Brain microvascular endothelial cell (primary cell): Measurements from ENCODE around the gene AFM.

Source experiments
- DNase-seq: peaks from one replicate; pipeline ENCODE4 v3.0.0-alpha.2; 2020
- H3K27ac ChIP-seq: fragments of 250-450 bp; sonication (Bioruptor Pico); 2 replicates; pipeline ENCODE4 v1.5.1; 2020; ENCODE audit warnings: mild to moderate bottlenecking, moderate library complexity
- H3K27me3 ChIP-seq: fragments of 250-450 bp; sonication (Bioruptor Pico); replicated peaks from 2 replicates; pipeline ENCODE4 v1.5.1; 2020; ENCODE audit warnings: mild to moderate bottlenecking
- H3K36me3 ChIP-seq: fragments of 250-450 bp; sonication (Bioruptor Pico); replicated peaks from 2 replicates; pipeline ENCODE4 v1.5.1; 2020; ENCODE audit warnings: mild to moderate bottlenecking
- H3K4me3 ChIP-seq: 2 replicates; pipeline ENCODE4 v1.5.1; 2011; ENCODE audit warnings: low read depth, mild to moderate bottlenecking, control low read depth, low read length, moderate library complexity
- in situ Hi-C: cut with HindIII; loops from 2 replicates; pipeline ENCODE4 v1.10.0; 2017; ENCODE audit warnings: low sequenced_read_pairs, low pct_ligation_motif_present
- TF ChIP-seq, protein P1 (sequence below): IDR thresholded peaks from 2 replicates; pipeline ENCODE4 v1.5.1; 2011; ENCODE audit warnings: low read depth, mild to moderate bottlenecking, moderate library complexity, low read length, control low read depth, inconsistent platforms; ENCODE audit errors: missing control alignments

The AFM gene

DNA sequence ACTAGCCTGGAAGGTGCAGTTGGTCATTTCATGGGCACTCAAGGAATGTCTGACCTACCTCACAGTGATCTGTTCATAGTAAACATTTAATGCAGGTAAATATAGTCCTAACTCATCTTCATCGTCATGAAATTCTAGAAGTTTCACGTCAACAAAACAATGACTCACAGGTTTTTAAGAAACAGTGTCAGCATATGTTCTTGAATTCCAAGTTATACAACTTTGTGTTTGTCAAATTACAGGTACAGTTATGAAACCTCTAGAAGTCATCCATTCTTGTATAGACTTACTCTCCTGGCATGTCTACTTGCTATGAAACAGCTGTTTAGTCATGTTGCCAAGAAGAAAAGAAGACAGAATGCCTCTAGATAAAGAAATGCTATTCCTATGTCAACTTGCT is 46.6 kb downstream of the AFM start:
- Histone ChIP-seq H3K27me3 (no peaks in the 10 kb centered on the region), H3K27ac (no peak overlapping the region), H3K36me3 (no peaks in the 10 kb centered on the region), H3K4me3 (no peak overlapping the region)
- no peak for DNase-seq
- in situ Hi-C loops: no loop called here
- TF ChIP-seq, protein P1, sequence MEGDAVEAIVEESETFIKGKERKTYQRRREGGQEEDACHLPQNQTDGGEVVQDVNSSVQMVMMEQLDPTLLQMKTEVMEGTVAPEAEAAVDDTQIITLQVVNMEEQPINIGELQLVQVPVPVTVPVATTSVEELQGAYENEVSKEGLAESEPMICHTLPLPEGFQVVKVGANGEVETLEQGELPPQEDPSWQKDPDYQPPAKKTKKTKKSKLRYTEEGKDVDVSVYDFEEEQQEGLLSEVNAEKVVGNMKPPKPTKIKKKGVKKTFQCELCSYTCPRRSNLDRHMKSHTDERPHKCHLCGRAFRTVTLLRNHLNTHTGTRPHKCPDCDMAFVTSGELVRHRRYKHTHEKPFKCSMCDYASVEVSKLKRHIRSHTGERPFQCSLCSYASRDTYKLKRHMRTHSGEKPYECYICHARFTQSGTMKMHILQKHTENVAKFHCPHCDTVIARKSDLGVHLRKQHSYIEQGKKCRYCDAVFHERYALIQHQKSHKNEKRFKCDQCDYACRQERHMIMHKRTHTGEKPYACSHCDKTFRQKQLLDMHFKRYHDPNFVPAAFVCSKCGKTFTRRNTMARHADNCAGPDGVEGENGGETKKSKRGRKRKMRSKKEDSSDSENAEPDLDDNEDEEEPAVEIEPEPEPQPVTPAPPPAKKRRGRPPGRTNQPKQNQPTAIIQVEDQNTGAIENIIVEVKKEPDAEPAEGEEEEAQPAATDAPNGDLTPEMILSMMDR: no peak

DNA sequence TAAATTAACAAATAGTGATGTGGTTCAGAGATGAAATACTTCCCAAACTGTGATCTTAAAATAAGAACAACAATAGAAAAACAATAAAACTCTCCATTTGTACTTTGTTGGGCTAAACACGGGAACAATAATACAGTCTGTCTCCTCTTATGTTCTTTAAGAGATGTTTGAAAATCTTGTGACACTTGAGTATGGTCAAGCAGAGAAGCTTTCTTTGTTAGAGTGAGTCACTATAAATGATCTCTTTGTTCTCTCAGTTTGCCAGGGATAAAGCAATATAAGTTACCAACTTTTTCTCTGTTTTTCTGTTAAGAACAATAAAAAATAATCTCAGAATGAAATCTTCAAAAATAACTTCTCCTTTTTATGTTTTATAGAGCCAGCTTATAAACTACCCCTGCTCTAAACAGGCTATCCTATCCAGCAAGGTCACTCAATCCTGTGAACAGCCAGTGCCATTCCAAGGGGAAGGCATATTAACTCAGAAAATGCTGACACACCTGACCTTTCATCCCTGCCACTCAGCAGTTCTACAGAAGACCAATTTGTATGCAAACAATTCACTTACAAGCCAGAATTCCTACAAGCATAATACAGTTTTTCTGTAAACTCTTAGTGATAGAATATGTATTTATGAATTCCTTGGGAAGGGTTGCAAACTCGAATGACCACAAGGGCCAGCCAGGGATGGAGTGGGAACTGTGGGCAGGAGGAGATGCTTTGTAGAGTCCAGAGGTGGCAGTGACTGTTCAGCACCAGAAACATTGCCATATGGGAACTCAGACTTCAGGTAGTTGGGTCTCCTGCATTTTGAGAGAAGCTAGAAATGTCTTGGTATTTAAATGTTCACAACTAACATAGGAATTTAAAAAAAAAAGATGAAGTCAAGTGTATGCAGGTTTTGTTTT is 52.2 kb downstream of the AFM start:
- TF ChIP-seq, protein P1: no peak

DNA sequence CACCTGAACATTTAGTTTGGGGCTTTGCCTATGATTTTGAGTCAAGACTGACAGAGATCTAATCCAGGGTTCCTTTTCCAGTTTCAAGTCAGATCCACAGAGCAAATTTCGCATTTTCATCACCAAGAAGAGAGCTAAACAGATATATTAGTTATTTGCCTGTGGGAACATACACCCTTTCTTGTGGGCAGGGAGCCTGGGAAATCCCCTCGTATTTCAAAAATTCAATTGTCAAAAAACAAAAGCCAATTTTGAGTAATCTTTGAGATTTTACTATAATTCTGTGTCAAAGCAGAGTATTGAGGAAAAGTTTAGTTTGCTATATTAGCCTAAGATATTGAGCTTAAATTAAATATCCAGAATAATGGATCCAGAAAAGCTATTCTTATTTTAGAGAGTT is 56.6 kb downstream of the AFM start:
- H3K36me3 ChIP-seq: no peaks in the 10 kb centered on the region
- TF ChIP-seq, protein P1: no peak
- H3K27me3 ChIP-seq: no peaks in the 10 kb centered on the region
- DNase-seq: no peak
- no peak overlapping the region for H3K4me3 ChIP-seq
- no peak overlapping the region for H3K27ac ChIP-seq
- in situ Hi-C loops: no loop called here

More for the DNA sequence above, 52.2 kb downstream of the AFM start:
- no peak overlapping the region for H3K27ac ChIP-seq
- no peak overlapping the region for H3K4me3 ChIP-seq
- no peaks in the 10 kb centered on the region for H3K36me3 ChIP-seq
- in situ Hi-C loops: no loop called here
- no peaks in the 10 kb centered on the region for H3K27me3 ChIP-seq
- no peak for DNase-seq

DNA sequence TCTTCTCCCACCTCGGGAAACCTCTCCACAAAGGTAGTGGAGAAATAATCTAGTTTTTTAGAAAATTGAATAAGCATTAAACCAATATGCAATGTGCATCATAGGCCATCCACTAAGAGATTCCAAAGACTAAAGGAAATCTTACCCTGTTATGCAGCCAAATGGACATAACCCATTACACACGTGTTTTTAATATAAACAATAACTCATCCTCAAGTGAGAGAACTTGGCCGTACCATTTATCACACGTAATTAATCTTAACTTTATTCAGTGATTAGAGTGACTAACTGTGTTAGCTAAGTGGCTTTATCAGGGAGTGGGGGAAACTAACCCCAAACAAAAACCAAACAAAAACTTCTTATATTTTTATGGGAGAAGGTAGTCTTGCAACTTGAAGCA is 57.8 kb downstream of the AFM start:
- TF ChIP-seq, protein P1: no peak
- no peaks in the 10 kb centered on the region for H3K36me3 ChIP-seq

DNA sequence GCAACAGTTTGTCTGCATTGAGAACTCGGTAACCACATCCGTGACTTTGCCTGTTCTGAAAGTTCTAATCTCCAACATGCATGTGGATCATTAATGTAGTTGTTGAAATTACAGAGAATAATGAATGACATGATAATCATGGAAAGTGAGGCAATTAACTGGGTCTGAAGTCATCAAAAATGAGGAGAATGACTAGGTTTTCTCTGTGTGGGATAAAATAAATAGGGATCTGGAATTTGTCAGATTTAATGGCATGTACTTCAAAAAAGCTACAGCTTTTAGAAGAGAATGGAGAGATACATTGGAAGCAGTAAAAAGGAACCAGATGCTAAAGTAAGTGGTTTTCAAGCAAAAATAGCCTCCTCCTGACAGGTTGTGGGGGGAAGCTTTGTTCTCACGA is 59.3 kb downstream of the AFM start:
- H3K4me3 ChIP-seq: no peak overlapping the region
- no peak overlapping the region for H3K27ac ChIP-seq
- TF ChIP-seq, protein P1: no peak
- in situ Hi-C loops: no loop called here
- H3K27me3 ChIP-seq: no peaks in the 10 kb centered on the region
- no peaks in the 10 kb centered on the region for H3K36me3 ChIP-seq
- DNase-seq: no peak

More for the DNA sequence above, 57.8 kb downstream of the AFM start:
- no peak for DNase-seq
- Histone ChIP-seq H3K27me3 (no peaks in the 10 kb centered on the region), H3K27ac (no peak overlapping the region), H3K4me3 (no peak overlapping the region)
- in situ Hi-C loops: no loop called here
